WTC11 (cell line): ENCODE results near the gene ATRIP.

Experiments
- AFF4 ChIP-seq: sonication (generic); formaldehyde crosslinking; IDR thresholded peaks from 2 replicates; pipeline ENCODE4 v1.8.1; 2023; ENCODE audit warnings: mild to moderate bottlenecking, missing genetic modification reagents, borderline replicate concordance
- ATF6 ChIP-seq: sonication (generic); formaldehyde crosslinking; IDR thresholded peaks from 2 replicates; pipeline ENCODE4 v1.8.1; 2023; ENCODE audit warnings: mild to moderate bottlenecking, missing genetic modification reagents
- ETV6 ChIP-seq: sonication (generic); formaldehyde crosslinking; IDR thresholded peaks from 2 replicates; pipeline ENCODE4 v1.8.1; 2022; ENCODE audit warnings: mild to moderate bottlenecking, missing genetic modification reagents
- FOXK1 ChIP-seq: sonication (generic); formaldehyde crosslinking; IDR thresholded peaks from 2 replicates; pipeline ENCODE4 v1.8.0; 2022; ENCODE audit warnings: mild to moderate bottlenecking, moderate library complexity, missing genetic modification reagents
- JUN ChIP-seq: sonication (generic); formaldehyde crosslinking; IDR thresholded peaks from 2 replicates; pipeline ENCODE4 v1.8.0; 2023; ENCODE audit warnings: mild to moderate bottlenecking, missing genetic modification reagents
- NR1H2 ChIP-seq: sonication (generic); formaldehyde crosslinking; IDR thresholded peaks from 2 replicates; pipeline ENCODE4 v1.9.0; 2021; ENCODE audit warnings: mild to moderate bottlenecking, moderate library complexity, missing genetic modification reagents
- TEAD1 ChIP-seq: sonication (generic); formaldehyde crosslinking; IDR thresholded peaks from 2 replicates; pipeline ENCODE4 v1.8.0; 2022; ENCODE audit warnings: mild to moderate bottlenecking, missing genetic modification reagents
- ZNF138 ChIP-seq: sonication (generic); formaldehyde crosslinking; conservative IDR thresholded peaks from 2 replicates; pipeline ENCODE4 v1.8.1; 2022; ENCODE audit warnings: mild to moderate bottlenecking, moderate library complexity, missing genetic modification reagents
- ZNF232 ChIP-seq: sonication (generic); formaldehyde crosslinking; IDR thresholded peaks from 2 replicates; pipeline ENCODE4 v1.8.0; 2022; ENCODE audit warnings: mild to moderate bottlenecking, missing genetic modification reagents
- TF ChIP-seq, protein P1 (sequence below): fragments of 200-600 bp; IDR thresholded peaks from 2 replicates; pipeline ENCODE4 v1.8.0; 2022; ENCODE audit warnings: antibody characterized with exemption
- TF ChIP-seq, protein P2 (sequence below): sonication (generic); formaldehyde crosslinking; IDR thresholded peaks from 2 replicates; pipeline ENCODE4 v1.8.1; 2023; ENCODE audit warnings: mild to moderate bottlenecking, missing genetic modification reagents, moderate library complexity
- TF ChIP-seq, protein P3 (sequence below): sonication (generic); formaldehyde crosslinking; IDR thresholded peaks from 2 replicates; pipeline ENCODE4 v1.8.1; 2022; ENCODE audit warnings: mild to moderate bottlenecking, moderate library complexity, missing genetic modification reagents
- TF ChIP-seq, protein P4 (sequence below): sonication (generic); formaldehyde crosslinking; IDR thresholded peaks from 2 replicates; pipeline ENCODE4 v1.8.0; 2022; ENCODE audit warnings: mild to moderate bottlenecking, missing genetic modification reagents
- TF ChIP-seq, protein P5 (sequence below): sonication (generic); formaldehyde crosslinking; IDR thresholded peaks from 2 replicates; pipeline ENCODE4 v1.8.1; 2022; ENCODE audit warnings: low read depth, missing genetic modification reagents, borderline replicate concordance

- TF ChIP-seq, protein P1, sequence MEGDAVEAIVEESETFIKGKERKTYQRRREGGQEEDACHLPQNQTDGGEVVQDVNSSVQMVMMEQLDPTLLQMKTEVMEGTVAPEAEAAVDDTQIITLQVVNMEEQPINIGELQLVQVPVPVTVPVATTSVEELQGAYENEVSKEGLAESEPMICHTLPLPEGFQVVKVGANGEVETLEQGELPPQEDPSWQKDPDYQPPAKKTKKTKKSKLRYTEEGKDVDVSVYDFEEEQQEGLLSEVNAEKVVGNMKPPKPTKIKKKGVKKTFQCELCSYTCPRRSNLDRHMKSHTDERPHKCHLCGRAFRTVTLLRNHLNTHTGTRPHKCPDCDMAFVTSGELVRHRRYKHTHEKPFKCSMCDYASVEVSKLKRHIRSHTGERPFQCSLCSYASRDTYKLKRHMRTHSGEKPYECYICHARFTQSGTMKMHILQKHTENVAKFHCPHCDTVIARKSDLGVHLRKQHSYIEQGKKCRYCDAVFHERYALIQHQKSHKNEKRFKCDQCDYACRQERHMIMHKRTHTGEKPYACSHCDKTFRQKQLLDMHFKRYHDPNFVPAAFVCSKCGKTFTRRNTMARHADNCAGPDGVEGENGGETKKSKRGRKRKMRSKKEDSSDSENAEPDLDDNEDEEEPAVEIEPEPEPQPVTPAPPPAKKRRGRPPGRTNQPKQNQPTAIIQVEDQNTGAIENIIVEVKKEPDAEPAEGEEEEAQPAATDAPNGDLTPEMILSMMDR = no peak
- no peak for TF ChIP-seq AFF4 (CRISPR knock-in tag)
- TF ChIP-seq ATF6 (CRISPR knock-in tag) = no peak
- TF ChIP-seq, protein P2, sequence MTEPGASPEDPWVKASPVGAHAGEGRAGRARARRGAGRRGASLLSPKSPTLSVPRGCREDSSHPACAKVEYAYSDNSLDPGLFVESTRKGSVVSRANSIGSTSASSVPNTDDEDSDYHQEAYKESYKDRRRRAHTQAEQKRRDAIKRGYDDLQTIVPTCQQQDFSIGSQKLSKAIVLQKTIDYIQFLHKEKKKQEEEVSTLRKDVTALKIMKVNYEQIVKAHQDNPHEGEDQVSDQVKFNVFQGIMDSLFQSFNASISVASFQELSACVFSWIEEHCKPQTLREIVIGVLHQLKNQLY (CRISPR knock-in tag) = no peak
- TF ChIP-seq, protein P3, sequence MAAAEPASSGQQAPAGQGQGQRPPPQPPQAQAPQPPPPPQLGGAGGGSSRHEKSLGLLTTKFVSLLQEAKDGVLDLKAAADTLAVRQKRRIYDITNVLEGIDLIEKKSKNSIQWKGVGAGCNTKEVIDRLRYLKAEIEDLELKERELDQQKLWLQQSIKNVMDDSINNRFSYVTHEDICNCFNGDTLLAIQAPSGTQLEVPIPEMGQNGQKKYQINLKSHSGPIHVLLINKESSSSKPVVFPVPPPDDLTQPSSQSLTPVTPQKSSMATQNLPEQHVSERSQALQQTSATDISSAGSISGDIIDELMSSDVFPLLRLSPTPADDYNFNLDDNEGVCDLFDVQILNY (CRISPR knock-in tag) = no peak
- TF ChIP-seq, protein P4, sequence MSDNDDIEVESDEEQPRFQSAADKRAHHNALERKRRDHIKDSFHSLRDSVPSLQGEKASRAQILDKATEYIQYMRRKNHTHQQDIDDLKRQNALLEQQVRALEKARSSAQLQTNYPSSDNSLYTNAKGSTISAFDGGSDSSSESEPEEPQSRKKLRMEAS (CRISPR knock-in tag) = no peak
- TF ChIP-seq, protein P5, sequence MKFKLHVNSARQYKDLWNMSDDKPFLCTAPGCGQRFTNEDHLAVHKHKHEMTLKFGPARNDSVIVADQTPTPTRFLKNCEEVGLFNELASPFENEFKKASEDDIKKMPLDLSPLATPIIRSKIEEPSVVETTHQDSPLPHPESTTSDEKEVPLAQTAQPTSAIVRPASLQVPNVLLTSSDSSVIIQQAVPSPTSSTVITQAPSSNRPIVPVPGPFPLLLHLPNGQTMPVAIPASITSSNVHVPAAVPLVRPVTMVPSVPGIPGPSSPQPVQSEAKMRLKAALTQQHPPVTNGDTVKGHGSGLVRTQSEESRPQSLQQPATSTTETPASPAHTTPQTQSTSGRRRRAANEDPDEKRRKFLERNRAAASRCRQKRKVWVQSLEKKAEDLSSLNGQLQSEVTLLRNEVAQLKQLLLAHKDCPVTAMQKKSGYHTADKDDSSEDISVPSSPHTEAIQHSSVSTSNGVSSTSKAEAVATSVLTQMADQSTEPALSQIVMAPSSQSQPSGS = no peak
- TF ChIP-seq JUN (CRISPR knock-in tag) = no peak
- TF ChIP-seq ZNF232 (CRISPR knock-in tag) = no peak
- TF ChIP-seq ZNF138 (CRISPR knock-in tag) = no peak
- no peak for TF ChIP-seq NR1H2 (CRISPR knock-in tag)
- TF ChIP-seq TEAD1 (CRISPR knock-in tag) = no peak
- no peak for TF ChIP-seq ETV6
- TF ChIP-seq FOXK1 (CRISPR knock-in tag) = no peak
Observed at GRCh38 chr3:48428088-48428571, 18.4 kb upstream of the ATRIP start.
